GM21786 (cell line): ENCODE data around the gene HSD17B14.
"Not testable (repeated sequence)": the region's sequence is repeated elsewhere in the genome, so short reads cannot be mapped to it uniquely, and the experiment has no call there.

Source experiments
- ATAC-seq: cut with Tn5 transposase; IDR thresholded peaks from one replicate; pipeline ENCODE4 v1.9.1; 2021; ENCODE audit not compliant: unreplicated experiment

Gene HSD17B14

DNA sequence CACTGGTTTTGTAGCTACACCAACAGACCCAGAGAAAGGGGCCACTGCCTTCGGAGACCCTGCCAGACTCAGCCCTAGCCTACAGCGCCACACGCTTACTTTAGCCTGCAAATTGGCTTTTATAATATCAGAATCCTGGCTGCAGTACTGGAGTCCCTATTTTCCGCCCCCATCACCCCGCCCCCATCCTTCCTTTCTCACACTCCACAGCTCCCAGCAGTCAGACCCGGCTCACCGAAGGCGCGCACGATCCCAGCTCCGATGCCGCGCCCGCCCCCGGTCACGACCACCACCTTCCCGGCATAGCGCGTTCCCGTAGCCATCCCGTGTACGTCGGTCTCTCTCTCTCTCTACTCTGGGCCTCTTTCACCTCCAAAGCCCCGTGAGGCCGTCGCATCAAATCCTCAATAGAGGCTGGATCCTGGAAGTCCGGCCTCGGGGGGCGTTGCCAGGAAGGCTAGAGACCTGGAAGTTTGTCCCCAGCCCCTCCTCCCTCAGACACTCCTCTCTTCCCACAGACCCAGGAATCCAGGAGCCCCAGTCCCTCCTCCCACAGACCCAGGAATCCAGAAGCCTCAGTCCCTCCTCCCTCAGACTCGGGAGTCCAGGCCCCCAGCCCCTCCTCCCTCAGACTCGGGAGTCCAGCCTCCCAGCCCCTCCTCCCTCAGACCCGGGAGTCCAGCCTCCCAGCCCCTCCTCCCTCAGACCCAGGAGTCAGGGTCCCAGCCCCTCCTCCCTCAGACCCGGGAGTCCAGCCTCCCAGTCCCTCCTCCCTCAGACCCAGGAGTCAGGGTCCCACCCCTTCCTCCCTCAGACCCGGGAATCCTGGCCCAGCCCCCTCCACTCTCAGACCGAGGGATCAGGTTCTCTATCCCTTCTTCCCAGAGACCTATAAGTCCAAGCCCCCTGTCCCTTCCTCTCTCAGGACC lies at the start of gene HSD17B14:
HSD17B14 (minus strand) TSS at position 403 of the 929 bp plus-strand sequence; CDS start at position 323, 80 bp downstream.
- no peak for ATAC-seq

DNA sequence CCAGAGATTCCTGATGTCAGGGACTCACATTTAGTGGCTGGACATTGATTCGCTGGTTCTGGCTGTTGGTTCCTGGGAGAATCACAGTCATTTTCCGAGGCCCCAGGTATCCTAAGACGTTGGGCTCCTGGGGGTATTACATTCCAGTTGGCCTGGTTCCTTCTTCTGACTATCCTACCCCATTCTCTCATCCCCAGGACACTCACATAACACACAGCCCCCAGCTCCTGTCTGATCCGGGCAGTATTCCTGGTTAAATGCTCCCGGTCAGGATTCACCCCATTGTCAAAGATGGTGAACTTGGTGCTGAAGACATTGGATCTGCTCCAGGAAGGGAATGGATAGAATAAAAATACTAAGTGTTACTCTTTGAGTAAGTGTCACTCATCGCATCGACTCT lies 47.4 kb upstream of the HSD17B14 start:
- ATAC-seq: no peak

- ATAC-seq: no peak
Measured at GRCh38 chr19:48881741-48882657, 45.7 kb upstream of the HSD17B14 start.

DNA sequence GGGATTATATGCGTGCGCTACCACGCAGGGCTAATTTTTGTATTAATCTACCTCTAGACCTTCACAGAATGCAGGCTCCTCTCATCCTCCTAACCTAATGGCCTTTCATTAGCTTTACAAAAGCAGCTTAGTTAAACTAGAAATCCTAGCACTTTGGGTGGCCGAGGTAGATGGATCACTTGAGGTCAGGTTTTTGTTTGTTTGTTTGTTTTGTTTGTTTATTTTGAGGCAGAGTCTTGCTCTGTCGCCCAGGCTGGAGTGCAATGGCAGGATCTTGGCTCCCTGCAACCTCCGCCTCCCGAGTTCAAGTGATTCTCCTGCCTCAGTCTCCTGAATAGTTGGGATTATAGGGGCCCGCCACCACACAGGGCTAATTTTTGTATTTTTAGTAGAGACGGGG lies 43.4 kb upstream of the HSD17B14 start:
- ATAC-seq: not testable (repeated sequence)

- no peak for ATAC-seq
Measured at GRCh38 chr19:48879025-48879637, 42.8 kb upstream of the HSD17B14 start.

- ATAC-seq: no peak
Measured at GRCh38 chr19:48878196-48879024, 42.1 kb upstream of the HSD17B14 start.

DNA sequence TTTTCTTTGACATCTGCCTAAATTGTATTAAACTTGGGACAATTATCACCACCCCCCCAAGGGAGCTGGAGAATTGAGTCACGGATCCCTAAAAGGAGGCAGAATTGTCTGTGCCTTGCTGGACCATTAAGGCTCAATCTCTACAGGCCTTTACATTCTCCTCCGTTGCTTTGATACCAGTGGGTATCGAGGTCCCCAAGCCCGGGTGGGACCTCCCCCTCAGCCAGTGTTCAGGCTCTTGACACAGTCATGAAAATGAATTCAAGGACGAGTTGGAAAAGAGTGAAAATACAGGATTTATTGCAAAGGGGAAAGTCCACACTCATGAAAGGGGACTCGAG lies 41.5 kb upstream of the HSD17B14 start:
- ATAC-seq: no peak

- ATAC-seq: not testable (repeated sequence)
Measured at GRCh38 chr19:48876043-48876981, 40.0 kb upstream of the HSD17B14 start.

- no peak for ATAC-seq
Measured at GRCh38 chr19:48874303-48875135, 38.2 kb upstream of the HSD17B14 start.

- no peak for ATAC-seq
Measured at GRCh38 chr19:48873476-48874302, 37.4 kb upstream of the HSD17B14 start.

DNA sequence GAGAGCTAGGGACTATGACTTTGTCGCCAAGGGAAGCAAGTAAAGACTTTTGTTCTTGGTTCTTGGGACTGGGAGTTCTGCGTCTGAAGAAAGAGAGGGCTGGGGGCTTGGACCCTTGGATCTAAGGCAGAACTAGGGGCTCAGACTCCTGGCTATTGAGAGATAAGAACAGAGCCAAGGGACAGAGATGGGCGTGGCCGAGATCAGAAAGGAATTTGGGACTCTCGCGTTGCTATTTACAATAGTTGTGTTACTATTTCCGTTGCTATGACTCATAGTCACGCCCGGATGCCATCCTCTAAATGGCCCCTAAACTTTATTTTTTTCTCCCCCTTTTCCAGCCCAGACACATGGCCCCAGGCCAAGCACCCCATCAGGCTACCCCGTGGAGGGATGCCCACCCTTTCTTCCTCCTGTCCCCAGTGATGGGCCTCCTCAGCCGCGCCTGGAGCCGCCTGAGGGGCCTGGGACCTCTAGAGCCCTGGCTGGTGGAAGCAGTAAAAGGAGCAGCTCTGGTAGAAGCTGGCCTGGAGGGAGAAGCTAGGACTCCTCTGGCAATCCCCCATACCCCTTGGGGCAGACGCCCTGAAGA lies 36.7 kb upstream of the HSD17B14 start:
- ATAC-seq: peak; percentile 29

GRCh38 chr19:48872182-48872883 lies 36.0 kb upstream of the HSD17B14 start, which contains the start of gene PPP1R15A:
TSS of gene PPP1R15A (plus strand) at chr19:48872421. CDS start at chr19:48873234, 813 bp downstream.
- ATAC-seq: peak; percentile 37

GRCh38 chr19:48871471-48872181 lies 35.3 kb upstream of the HSD17B14 start:
- ATAC-seq: not testable (repeated sequence)

GRCh38 chr19:48870048-48870447 lies 33.8 kb upstream of the HSD17B14 start:
- no peak for ATAC-seq

GRCh38 chr19:48868114-48868886 lies 32.0 kb upstream of the HSD17B14 start, which contains the start of gene PLEKHA4:
TSS of gene PLEKHA4 (minus strand) at chr19:48868617. CDS start at chr19:48867620, 997 bp downstream.
- no peak for ATAC-seq
